Uterus (tissue), 4 donors: Measurements from ENCODE around the gene RPP30. TPM values are rescaled to one million over a fixed set of nuclear protein-coding genes. Genes with fewer than 3 reads are reported as not detected.
"Not testable (repeated sequence)": the region's sequence is repeated elsewhere in the genome, so short reads cannot be mapped to it uniquely, and the experiment has no call there.

Experiments used
- DNase-seq, 2 donors: peaks; one replicate each; pipeline ENCODE4 v3.0.0-alpha.2; 2019 to 2020
- H3K27ac ChIP-seq, 2 donors: fragments of 200-600 bp; sonication (generic); 1 replicate in 1 of 2; 2 replicates in 1 of 2; pipeline ENCODE4 v1.5.1; 2016 to 2018
- H3K27me3 ChIP-seq, 2 donors: fragments of 200-600 bp; sonication (generic); one replicate each; pipeline ENCODE4 v1.5.1; 2018 to 2019; ENCODE audit warnings: control low read depth in 1 of 2
- H3K36me3 ChIP-seq, 2 donors: fragments of 200-600 bp; sonication (generic); one replicate each; pipeline ENCODE4 v1.5.1; 2019; ENCODE audit warnings: control low read depth in 1 of 2
- H3K4me1 ChIP-seq, 2 donors: fragments of 200-600 bp; sonication (generic); one replicate each; pipeline ENCODE4 v1.5.1; 2018 to 2019; ENCODE audit warnings: control low read depth in 1 of 2
- H3K4me3 ChIP-seq, 2 donors: fragments of 200-600 bp; sonication (generic); 1 replicate in 1 of 2; 2 replicates in 1 of 2; pipeline ENCODE4 v1.5.1; 2018 to 2019; ENCODE audit warnings: mild to moderate bottlenecking in 1 of 2
- H3K9me3 ChIP-seq, 2 donors: fragments of 200-600 bp; sonication (generic); one replicate each; pipeline ENCODE4 v1.5.1; 2019; ENCODE audit warnings: control low read depth in 1 of 2
- POLR2A ChIP-seq, 2 donors: fragments of 450-650 bp; IDR thresholded peaks; one replicate each; pipeline ENCODE4 v1.6.1; 2016; ENCODE audit warnings: antibody characterized with exemption in 2 of 2, mild to moderate bottlenecking in 1 of 2, moderate library complexity in 1 of 2
- intact Hi-C: fragments of 100-400 bp; cut with DNase I; formaldehyde crosslinking; loops from one replicate; pipeline ENCODE4 v1.15.1; 2023; ENCODE audit warnings: low total_unique reads
- total RNA-seq, 4 donors: library from RNA; depleted of rRNA in 3 of 4; stranded (reverse); fragments of >200 nt in 3 of 4; gene quantifications; one replicate each; pipeline versions ENCODE4 v1.1.0 to v1.2.4, GENCODE V29; 2014 to 2023
- TF ChIP-seq, protein P1 (sequence below), 4 experiments: fragments of 200-600 bp in 2 of 4; fragments of 450-650 bp in 2 of 4; sonication (generic) in 2 of 4; IDR thresholded peaks; one replicate each; pipeline ENCODE4 v1.5.1; 2016 to 2019; ENCODE audit warnings: antibody characterized with exemption in 4 of 4, mild to moderate bottlenecking in 2 of 4, moderate library complexity in 1 of 4
- donor health status: DM: yes; HTN: yes; CAD: no.

The RPP30 gene
- total RNA-seq, 4 donors from 2014 or later = 10.9 to 61.1 (median 32.0) TPM

DNA sequence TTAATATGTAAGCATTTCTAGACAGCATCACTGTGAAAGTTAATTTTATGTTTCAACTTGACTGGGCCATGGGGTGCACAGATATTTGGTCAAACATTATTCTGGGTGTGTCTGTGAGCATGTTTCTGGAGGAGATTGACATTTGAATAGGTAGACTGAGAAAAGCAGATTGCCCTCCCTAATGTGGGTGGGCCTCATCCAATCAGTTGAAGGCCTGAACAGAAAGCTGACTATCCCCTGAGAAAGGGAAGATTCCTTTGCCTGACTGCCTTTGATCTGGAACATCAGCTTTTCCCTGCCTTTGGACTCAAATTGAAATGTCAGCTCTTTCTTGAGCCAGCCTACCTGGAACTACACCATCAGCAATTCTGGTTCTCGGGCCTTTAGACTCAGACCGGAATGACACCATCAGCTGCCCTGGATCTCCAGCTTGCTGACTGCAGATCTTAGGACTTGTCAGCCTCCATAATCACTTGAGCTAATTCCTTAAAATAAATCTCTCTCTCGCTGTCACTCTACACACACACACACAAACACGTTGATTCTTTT, 5.7 kb upstream of the RPP30 start:
- Histone ChIP-seq H3K9me3 (peaks cover 0 to 4% of the 10 kb centered on the region in 2 donors), H3K27ac (no peak overlapping the region), H3K36me3 (no peaks in the 10 kb centered on the region), H3K4me3 (no peak overlapping the region), H3K27me3 (no peaks in the 10 kb centered on the region), H3K4me1 (no peaks in the 10 kb centered on the region)
- TF ChIP-seq, protein P1, sequence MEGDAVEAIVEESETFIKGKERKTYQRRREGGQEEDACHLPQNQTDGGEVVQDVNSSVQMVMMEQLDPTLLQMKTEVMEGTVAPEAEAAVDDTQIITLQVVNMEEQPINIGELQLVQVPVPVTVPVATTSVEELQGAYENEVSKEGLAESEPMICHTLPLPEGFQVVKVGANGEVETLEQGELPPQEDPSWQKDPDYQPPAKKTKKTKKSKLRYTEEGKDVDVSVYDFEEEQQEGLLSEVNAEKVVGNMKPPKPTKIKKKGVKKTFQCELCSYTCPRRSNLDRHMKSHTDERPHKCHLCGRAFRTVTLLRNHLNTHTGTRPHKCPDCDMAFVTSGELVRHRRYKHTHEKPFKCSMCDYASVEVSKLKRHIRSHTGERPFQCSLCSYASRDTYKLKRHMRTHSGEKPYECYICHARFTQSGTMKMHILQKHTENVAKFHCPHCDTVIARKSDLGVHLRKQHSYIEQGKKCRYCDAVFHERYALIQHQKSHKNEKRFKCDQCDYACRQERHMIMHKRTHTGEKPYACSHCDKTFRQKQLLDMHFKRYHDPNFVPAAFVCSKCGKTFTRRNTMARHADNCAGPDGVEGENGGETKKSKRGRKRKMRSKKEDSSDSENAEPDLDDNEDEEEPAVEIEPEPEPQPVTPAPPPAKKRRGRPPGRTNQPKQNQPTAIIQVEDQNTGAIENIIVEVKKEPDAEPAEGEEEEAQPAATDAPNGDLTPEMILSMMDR (IDR thresholded peaks at IDR 0.05) = no peak
- TF ChIP-seq POLR2A (IDR thresholded peaks at IDR 0.05) = no peak
- no peak for DNase-seq
- intact Hi-C loops = no loop called here

DNA sequence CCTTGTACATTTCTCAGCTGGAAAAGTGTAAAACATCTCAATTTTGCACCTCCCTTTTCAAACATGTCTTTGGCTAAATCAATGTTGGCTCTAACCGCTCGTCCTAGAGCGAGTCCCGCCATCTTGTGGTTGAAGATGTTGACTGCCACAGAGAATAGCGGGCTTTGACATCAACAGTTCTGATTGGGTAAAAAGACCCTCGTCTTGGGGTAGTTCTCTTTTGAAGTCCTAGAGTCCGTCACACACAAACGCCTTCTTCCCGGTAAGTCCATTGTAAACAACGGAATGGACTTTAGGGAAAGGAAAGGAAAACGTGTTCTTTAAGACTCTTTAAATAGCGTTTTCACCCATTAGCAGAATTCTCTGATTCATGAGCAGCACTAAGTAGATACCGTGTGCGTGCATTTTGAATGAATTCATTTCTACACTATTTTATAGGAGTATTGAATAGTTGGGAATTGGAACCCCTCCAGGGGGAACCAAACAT, 452 bp upstream of the RPP30 start:
- H3K4me1 ChIP-seq = peaks cover 6 to 7% of the 10 kb centered on the region in 2 donors
- TF ChIP-seq POLR2A (IDR thresholded peaks at IDR 0.05) = no peak
- TF ChIP-seq, protein P1 (IDR thresholded peaks at IDR 0.05) = peak; percentile 16 to 43 (median 37)
- peak; percentile 22 to 34 for DNase-seq
- intact Hi-C loops = no loop called here
- H3K4me3 ChIP-seq = peak overlapping the region; percentile 77 to 95
- no peaks in the 10 kb centered on the region for H3K36me3 ChIP-seq
- no peaks in the 10 kb centered on the region for H3K27me3 ChIP-seq
- H3K27ac ChIP-seq = peak overlapping the region; percentile 71 to 82
- peaks cover 0 to 4% of the 10 kb centered on the region in 2 donors for H3K9me3 ChIP-seq

DNA sequence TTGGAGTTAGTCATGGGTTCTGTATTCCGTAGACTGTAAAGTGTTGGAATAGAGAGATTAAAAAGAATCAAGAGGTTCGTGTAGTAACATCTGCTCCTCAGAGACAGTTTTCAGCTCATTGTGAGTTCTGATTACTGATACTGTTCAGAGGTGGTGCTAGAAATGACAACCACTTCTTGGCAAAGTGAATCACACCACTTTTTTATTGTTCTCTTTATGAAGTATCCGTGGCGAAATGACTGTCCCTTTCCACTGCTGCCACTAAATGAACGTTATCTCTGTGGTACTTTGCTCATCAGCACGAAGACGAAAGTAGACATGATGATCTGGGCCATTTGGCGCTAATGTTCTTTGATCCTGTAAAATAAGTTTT, 860 bp downstream of the RPP30 start:
- peaks cover 6 to 7% of the 10 kb centered on the region in 2 donors for H3K4me1 ChIP-seq
- no peaks in the 10 kb centered on the region for H3K27me3 ChIP-seq
- peak overlapping the region; percentile 71 to 82 for H3K27ac ChIP-seq
- peak overlapping the region; percentile 77 to 95 for H3K4me3 ChIP-seq
- no peak for TF ChIP-seq POLR2A (IDR thresholded peaks at IDR 0.05)
- TF ChIP-seq, protein P1 (IDR thresholded peaks at IDR 0.05) = no peak
- no peaks in the 10 kb centered on the region for H3K36me3 ChIP-seq
- DNase-seq = no peak
- intact Hi-C loops = no loop called here
- peaks cover 0 to 4% of the 10 kb centered on the region in 2 donors for H3K9me3 ChIP-seq

DNA sequence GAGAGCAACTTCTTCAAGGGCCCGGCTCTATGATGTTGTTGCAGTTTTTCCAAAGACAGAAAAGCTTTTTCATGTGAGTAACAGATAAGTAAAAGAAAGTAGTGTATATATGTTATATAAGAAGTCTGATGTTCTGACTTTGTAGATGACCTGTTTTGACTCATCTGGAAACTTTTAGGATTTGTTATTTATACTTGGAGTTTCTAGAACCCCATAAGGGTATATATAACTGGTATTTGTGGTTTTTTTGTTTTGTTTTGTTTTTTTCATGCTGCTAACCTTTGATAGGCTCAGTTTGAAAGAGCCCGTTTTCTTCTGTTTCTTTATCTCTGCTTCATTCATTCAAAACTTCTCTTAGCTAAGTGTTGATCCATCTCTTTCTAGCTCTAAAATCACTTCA, 7.3 kb downstream of the RPP30 start:
- H3K36me3 ChIP-seq = no peaks in the 10 kb centered on the region
- DNase-seq = no peak

DNA sequence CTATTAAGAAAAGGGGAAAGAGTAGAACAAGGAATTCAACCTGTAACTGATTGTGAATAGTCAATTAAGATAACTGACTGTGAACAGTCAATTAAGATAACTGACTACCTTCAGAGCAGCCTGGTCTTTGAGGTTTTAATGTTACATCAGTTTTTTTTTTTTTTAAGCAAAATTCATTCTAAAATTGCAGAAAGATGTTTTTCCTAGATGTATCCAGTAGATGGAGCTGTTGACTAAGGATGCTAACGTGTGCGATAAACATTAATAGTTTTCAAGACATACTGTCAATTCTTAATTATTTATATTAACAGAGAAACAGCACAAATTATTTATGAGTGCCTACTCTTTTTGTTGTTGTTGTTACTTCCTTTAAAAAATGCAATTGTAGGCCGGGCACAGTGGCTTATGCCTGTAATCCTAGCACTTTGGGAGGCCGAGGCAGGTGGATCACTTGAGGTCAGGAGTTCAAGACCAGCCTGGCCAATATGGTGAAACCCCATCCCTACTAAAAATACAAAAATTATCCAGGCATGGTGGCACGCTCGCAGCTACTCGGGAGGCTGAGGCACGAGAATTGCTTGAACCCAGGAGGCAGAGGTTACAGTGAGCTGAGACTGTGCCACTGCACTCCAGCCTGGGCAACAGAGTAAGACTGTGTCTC, 8.4 kb downstream of the RPP30 start:
- intact Hi-C loops, H3K36me3 ChIP-seq, DNase-seq, H3K27ac ChIP-seq, H3K4me3 ChIP-seq, H3K4me1 ChIP-seq, H3K27me3 ChIP-seq, H3K9me3 ChIP-seq: not testable (repeated sequence)
- TF ChIP-seq, protein P1 (IDR thresholded peaks at IDR 0.05) = peak; percentile 37 to 57 (median 46)

More for the DNA sequence above, 7.3 kb downstream of the RPP30 start:
- Histone ChIP-seq H3K9me3 (no peaks in the 10 kb centered on the region), H3K4me3 (no peak overlapping the region), H3K27me3 (no peaks in the 10 kb centered on the region), H3K27ac (no peak overlapping the region), H3K4me1 (no peaks in the 10 kb centered on the region)
- no peak for TF ChIP-seq POLR2A (IDR thresholded peaks at IDR 0.05)
- TF ChIP-seq, protein P1 (IDR thresholded peaks at IDR 0.05) = no peak
- intact Hi-C loops = no loop called here
